DOHH2 (cell line): ENCODE data around the gene TMC7.

Experiments used
- H3F3A ChIP-seq: fragments of 200-600 bp; sonication (generic), shearing (Covaris generic); 2 replicates; pipeline ENCODE4 v1.6.0; 2016; ENCODE audit warnings: antibody characterized with exemption, mild to moderate bottlenecking; ENCODE audit not compliant: control insufficient read depth, insufficient read depth
- H3K27ac ChIP-seq: fragments of 200-600 bp; sonication (generic); 2 replicates; pipeline ENCODE4 v1.5.1; 2014; ENCODE audit warnings: low read depth, mild to moderate bottlenecking, low read length, moderate library complexity
- H3K27me3 ChIP-seq: fragments of 200-600 bp; sonication (generic); 2 replicates; pipeline ENCODE4 v1.6.1; 2014; ENCODE audit warnings: mild to moderate bottlenecking, low read length, mixed read lengths; ENCODE audit not compliant: control insufficient read depth
- H3K36me3 ChIP-seq: fragments of 200-600 bp; sonication (generic); 2 replicates; pipeline ENCODE4 v1.6.1; 2014; ENCODE audit warnings: mild to moderate bottlenecking, low read length, moderate library complexity, mixed read lengths; ENCODE audit not compliant: control insufficient read depth
- H3K4me1 ChIP-seq: fragments of 200-600 bp; sonication (generic); 2 replicates; pipeline ENCODE4 v1.6.1; 2014; ENCODE audit warnings: mild to moderate bottlenecking, low read length, mixed read lengths; ENCODE audit not compliant: control insufficient read depth
- H3K4me2 ChIP-seq: fragments of 200-600 bp; sonication (generic); 2 replicates; pipeline ENCODE4 v1.6.0; 2014; ENCODE audit warnings: mild to moderate bottlenecking, low read length, moderate library complexity
- H3K4me3 ChIP-seq: fragments of 200-600 bp; sonication (generic); 2 replicates; pipeline ENCODE4 v1.5.1; 2014; ENCODE audit warnings: mild to moderate bottlenecking, low read length, mixed read lengths
- H3K79me2 ChIP-seq: fragments of 200-600 bp; sonication (generic); 2 replicates; pipeline ENCODE4 v1.6.1; 2014; ENCODE audit warnings: mild to moderate bottlenecking, low read length, mixed read lengths; ENCODE audit not compliant: control insufficient read depth
- H3K9me2 ChIP-seq: fragments of 200-600 bp; sonication (generic); replicated peaks from 2 replicates; pipeline ENCODE4 v1.6.1; 2014; ENCODE audit warnings: mild to moderate bottlenecking, low read length, mixed read lengths; ENCODE audit not compliant: control insufficient read depth
- H3K9me3 ChIP-seq: fragments of 200-600 bp; sonication (generic); 2 replicates; pipeline ENCODE4 v1.6.1; 2014; ENCODE audit warnings: antibody characterized with exemption, low read length, mixed read lengths; ENCODE audit not compliant: control insufficient read depth, insufficient read depth
- H4K20me1 ChIP-seq: fragments of 200-600 bp; sonication (generic); 2 replicates; pipeline ENCODE4 v1.6.0; 2014; ENCODE audit warnings: low read depth, mild to moderate bottlenecking, antibody characterized with exemption, low read length, moderate library complexity; ENCODE audit not compliant: control insufficient read depth, insufficient read depth
- CTCF ChIP-seq: fragments of 200-600 bp; sonication (generic); IDR thresholded peaks from one replicate; pipeline ENCODE4 v1.5.1; 2014; ENCODE audit warnings: antibody characterized with exemption, mild to moderate bottlenecking, low read depth, low read length; ENCODE audit not compliant: poor library complexity, severe bottlenecking
- EZH2phosphoT487 ChIP-seq: fragments of 200-600 bp; sonication (generic); IDR thresholded peaks from 2 replicates; pipeline ENCODE4 v1.6.1; 2017; ENCODE audit warnings: borderline replicate concordance, mild to moderate bottlenecking, antibody characterized with exemption, low read length, moderate library complexity, mixed read lengths

The TMC7 gene

GRCh38 chr16:19040400-19040799 is 56.7 kb downstream of the TMC7 start:
- Histone ChIP-seq H3K9me2 (no peaks in the 10 kb centered on the region), H3K36me3 (no peaks in the 10 kb centered on the region), H3K79me2 (no peaks in the 10 kb centered on the region), H3K4me1 (no peaks in the 10 kb centered on the region), H3K27me3 (no peaks in the 10 kb centered on the region), H3F3A (no peaks in the 10 kb centered on the region), H3K4me3 (no peak overlapping the region), H4K20me1 (no peaks in the 10 kb centered on the region), H3K27ac (no peak overlapping the region), H3K9me3 (no peaks in the 10 kb centered on the region), H3K4me2 (no peak overlapping the region)
- TF ChIP-seq EZH2phosphoT487 = no peak
- TF ChIP-seq CTCF = no peak

- H3K27me3 ChIP-seq = no peaks in the 10 kb centered on the region
- no peaks in the 10 kb centered on the region for H4K20me1 ChIP-seq
- H3K9me2 ChIP-seq = no peaks in the 10 kb centered on the region
- no peaks in the 10 kb centered on the region for H3K36me3 ChIP-seq
- no peaks in the 10 kb centered on the region for H3K79me2 ChIP-seq
- no peak for TF ChIP-seq EZH2phosphoT487
- TF ChIP-seq CTCF = no peak
- no peaks in the 10 kb centered on the region for H3K4me1 ChIP-seq
- H3F3A ChIP-seq = no peaks in the 10 kb centered on the region
- H3K27ac ChIP-seq = no peak overlapping the region
- H3K4me2 ChIP-seq = no peak overlapping the region
- no peaks in the 10 kb centered on the region for H3K9me3 ChIP-seq
- H3K4me3 ChIP-seq = no peak overlapping the region
These were observed 61.0 kb downstream of the TMC7 start for GRCh38 chr16:19044769-19045168.

- Histone ChIP-seq H3K4me3 (no peak overlapping the region), H3K9me3 (no peaks in the 10 kb centered on the region)
These were observed 62.3 kb downstream of the TMC7 start for GRCh38 chr16:19046062-19046461.

More at GRCh38 chr16:19046062-19046461, 62.3 kb downstream of the TMC7 start:
- no peaks in the 10 kb centered on the region for H3K79me2 ChIP-seq
- no peak overlapping the region for H3K27ac ChIP-seq
- no peaks in the 10 kb centered on the region for H4K20me1 ChIP-seq
- no peaks in the 10 kb centered on the region for H3K27me3 ChIP-seq
- H3K36me3 ChIP-seq = no peaks in the 10 kb centered on the region
- TF ChIP-seq EZH2phosphoT487 (no peak), CTCF (no peak)
- H3K4me1 ChIP-seq = no peaks in the 10 kb centered on the region
- H3K4me2 ChIP-seq = no peak overlapping the region
- no peaks in the 10 kb centered on the region for H3K9me2 ChIP-seq
- no peaks in the 10 kb centered on the region for H3F3A ChIP-seq
